GM18870 (cell line): Measurements from ENCODE around the gene MGAT5.
A peak's percentile ranks its signal among the peaks of the same experiment; 100 is the strongest.
"Not testable (repeated sequence)": the region's sequence is repeated elsewhere in the genome, so short reads cannot be mapped to it uniquely, and the experiment has no call there.

ENCODE experiments used
- ATAC-seq: cut with Tn5 transposase; IDR thresholded peaks from one replicate; pipeline ENCODE4 v1.9.1; 2021; ENCODE audit warnings: moderate library complexity; ENCODE audit not compliant: unreplicated experiment

The MGAT5 gene

GRCh38 chr2:134458950-134459349 lies 205.1 kb downstream of the MGAT5 start:
- ATAC-seq, result no peak

- no peak for ATAC-seq
These were observed 206.0 kb downstream of the MGAT5 start for GRCh38 chr2:134459706-134460406.

GRCh38 chr2:134460583-134460998 lies 206.7 kb downstream of the MGAT5 start:
- peak; percentile 73 for ATAC-seq

- ATAC-seq, result no peak
These were observed 207.6 kb downstream of the MGAT5 start for GRCh38 chr2:134461511-134461910.

- no peak for ATAC-seq
These were observed 208.4 kb downstream of the MGAT5 start for GRCh38 chr2:134462275-134462674.

- no peak for ATAC-seq
These were observed 209.2 kb downstream of the MGAT5 start for GRCh38 chr2:134462791-134463698.

- no peak for ATAC-seq
These were observed 209.8 kb downstream of the MGAT5 start for GRCh38 chr2:134463699-134464022.

GRCh38 chr2:134465228-134466105 lies 211.6 kb downstream of the MGAT5 start:
- ATAC-seq, result no peak

- no peak for ATAC-seq
These were observed 212.3 kb downstream of the MGAT5 start for GRCh38 chr2:134466141-134466540.

- ATAC-seq, result no peak
These were observed 214.3 kb downstream of the MGAT5 start for GRCh38 chr2:134468164-134468563.

- no peak for ATAC-seq
These were observed 214.9 kb downstream of the MGAT5 start for GRCh38 chr2:134468776-134469175.

GRCh38 chr2:134469516-134470115 lies 215.7 kb downstream of the MGAT5 start:
- no peak for ATAC-seq

GRCh38 chr2:134470561-134471168 lies 216.8 kb downstream of the MGAT5 start:
- ATAC-seq, result no peak

GRCh38 chr2:134476982-134477381 lies 223.1 kb downstream of the MGAT5 start:
- ATAC-seq, result not testable (repeated sequence)

GRCh38 chr2:134479696-134480330 lies 225.9 kb downstream of the MGAT5 start:
- ATAC-seq, result no peak

- ATAC-seq, result no peak
These were observed 228.4 kb downstream of the MGAT5 start for GRCh38 chr2:134482131-134482723.

- ATAC-seq, result no peak
These were observed 229.0 kb downstream of the MGAT5 start for GRCh38 chr2:134482766-134483340.

- no peak for ATAC-seq
These were observed 236.0 kb downstream of the MGAT5 start for GRCh38 chr2:134489732-134490384.

- ATAC-seq, result no peak
These were observed 236.7 kb downstream of the MGAT5 start for GRCh38 chr2:134490559-134490958.
